Measurements from ENCODE around the gene HOXD10. TPM values are rescaled to one million over a fixed set of nuclear protein-coding genes. Genes with fewer than 3 reads are reported as not detected.

Gene HOXD10
- total and polyA plus RNA-seq, 2 of the 13 experiments (the other 11 are each of a cell fraction or from before 2014, with no cell fraction given), result not detected

GRCh38 chr2:176157499-176158185 lies 41.1 kb downstream of the HOXD10 start:
- in situ Hi-C loops (cut with HindIII; ENCODE audit: extremely low pct_ligation_motif_present, low pct_unique_long_range_greater_than_20kb) (no loop called here), intact Hi-C loops (cut with micrococcal nuclease; ENCODE audit: unreplicated experiment) (no loop called here)
- Histone ChIP-seq H3K9me3 (ENCODE audit: low read length) (no peaks in the 10 kb centered on the region), H2AFZ (ENCODE audit: low read length) (no peak overlapping the region), H3K4me1 (ENCODE audit: insufficient read depth, low read length) (peaks cover 47% of the 10 kb centered on the region), H3K36me3 (replicated peaks in 1 of 2; ENCODE audit: control insufficient read depth in 1 of 2, insufficient read depth in 2 of 2, low read length in 2 of 2) (no peaks in the 10 kb centered on the region), H3K4me2 (ENCODE audit: low read depth, low read length) (peak overlapping the region; percentile 8), H3K4me3 (replicated peaks in 1 of 3; ENCODE audit: insufficient read depth in 1 of 3, low read depth in 2 of 3, low read length in 3 of 3) (peak overlapping the region in 1 of 3 experiments; percentile 24; a peak in 2 of 6 replicates), H3K9ac (ENCODE audit: insufficient read depth, low read depth, low read length) (no peak overlapping the region), H3K27me3 (ENCODE audit: control insufficient read depth in 1 of 2, insufficient read depth in 2 of 2, low read length in 2 of 2) (peaks cover 12 to 95% of the 10 kb centered on the region in 2 experiments), H3K27ac (ENCODE audit: extremely low read length, insufficient read depth, low read length) (no peak overlapping the region), H3K79me2 (ENCODE audit: insufficient read depth, low read length) (no peaks in the 10 kb centered on the region), H4K20me1 (ENCODE audit: insufficient read depth, low read length) (no peaks in the 10 kb centered on the region)
- POLR2A ChIA-PET, result no interaction called here
- WGBS (ENCODE audit: low lambda C conversion rate), result 56% methylated on average over 43 of the region's 43 CpGs
- DNase-seq (ENCODE audit: low spot score), result no peak
- CTCF ChIA-PET (ENCODE audit: low intra/inter-chr PET ratio, low total read pairs), result no interaction called here
- FAIRE-seq, result no peak
- ATAC-seq, result no peak
- no TSS peak for BruUV-seq (replicated peaks)
- TF ChIP-seq ATF7 (IDR thresholded peaks at IDR 0.05), result no peak
- no peak for TF ChIP-seq ATF7 (CRISPR knock-in tag; IDR thresholded peaks at IDR 0.05)
- TF ChIP-seq, protein P1, sequence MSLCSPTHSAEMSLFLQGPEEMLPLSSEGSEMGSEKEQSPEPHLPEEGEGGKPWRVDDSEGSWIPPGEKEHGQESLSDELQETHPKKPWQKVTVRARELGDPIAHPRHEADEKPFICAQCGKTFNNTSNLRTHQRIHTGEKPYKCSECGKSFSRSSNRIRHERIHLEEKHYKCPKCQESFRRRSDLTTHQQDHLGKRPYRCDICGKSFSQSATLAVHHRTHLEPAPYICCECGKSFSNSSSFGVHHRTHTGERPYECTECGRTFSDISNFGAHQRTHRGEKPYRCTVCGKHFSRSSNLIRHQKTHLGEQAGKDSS (CRISPR knock-in tag; IDR thresholded peaks at IDR 0.05; ENCODE audit: borderline replicate concordance, low read depth), result no peak
- no peak for TF ChIP-seq BATF2 (CRISPR knock-in tag; IDR thresholded peaks at IDR 0.05)
- TF ChIP-seq ZBTB38 (CRISPR knock-in tag; IDR thresholded peaks at IDR 0.05), result peak; percentile 15; the same call in 1 of the 2 replicates
- TF ChIP-seq POLR2AphosphoS2 (IDR thresholded peaks at IDR 0.05; ENCODE audit: low read depth, low read length), result no peak
- no peak for TF ChIP-seq PRMT3 (CRISPR knock-in tag; IDR thresholded peaks at IDR 0.05; ENCODE audit: borderline replicate concordance, low read depth)
- TF ChIP-seq MAFG (CRISPR knock-in tag; IDR thresholded peaks at IDR 0.05), result no peak
- peak; percentile 54; the same call in 1 of the 2 replicates for TF ChIP-seq SALL1 (CRISPR knock-in tag; IDR thresholded peaks at IDR 0.05)
- TF ChIP-seq ZZZ3 (CRISPR knock-in tag; IDR thresholded peaks at IDR 0.05; ENCODE audit: borderline replicate concordance), result no peak
- TF ChIP-seq NCOR1 (IDR thresholded peaks at IDR 0.05; ENCODE audit: borderline replicate concordance, low read length), result no peak
- TF ChIP-seq ZNF598 (CRISPR knock-in tag; IDR thresholded peaks at IDR 0.05; ENCODE audit: borderline replicate concordance), result no peak
- TF ChIP-seq TAF15 (IDR thresholded peaks at IDR 0.05; ENCODE audit: low read depth, low read length, poor library complexity, severe bottlenecking), result no peak
- no peak for TF ChIP-seq HHEX (CRISPR knock-in tag; IDR thresholded peaks at IDR 0.05)
- TF ChIP-seq EZH2 (conservative IDR thresholded peaks at IDR 0.05; ENCODE audit: low read depth, low read length), result peak; percentile 94; the same call in 1 of the 2 replicates
- 0 out of 2 replicates have a peak, but pooled peaks have one; percentile 23 for TF ChIP-seq MAX (IDR thresholded peaks at IDR 0.05)
- TF ChIP-seq, protein P2, sequence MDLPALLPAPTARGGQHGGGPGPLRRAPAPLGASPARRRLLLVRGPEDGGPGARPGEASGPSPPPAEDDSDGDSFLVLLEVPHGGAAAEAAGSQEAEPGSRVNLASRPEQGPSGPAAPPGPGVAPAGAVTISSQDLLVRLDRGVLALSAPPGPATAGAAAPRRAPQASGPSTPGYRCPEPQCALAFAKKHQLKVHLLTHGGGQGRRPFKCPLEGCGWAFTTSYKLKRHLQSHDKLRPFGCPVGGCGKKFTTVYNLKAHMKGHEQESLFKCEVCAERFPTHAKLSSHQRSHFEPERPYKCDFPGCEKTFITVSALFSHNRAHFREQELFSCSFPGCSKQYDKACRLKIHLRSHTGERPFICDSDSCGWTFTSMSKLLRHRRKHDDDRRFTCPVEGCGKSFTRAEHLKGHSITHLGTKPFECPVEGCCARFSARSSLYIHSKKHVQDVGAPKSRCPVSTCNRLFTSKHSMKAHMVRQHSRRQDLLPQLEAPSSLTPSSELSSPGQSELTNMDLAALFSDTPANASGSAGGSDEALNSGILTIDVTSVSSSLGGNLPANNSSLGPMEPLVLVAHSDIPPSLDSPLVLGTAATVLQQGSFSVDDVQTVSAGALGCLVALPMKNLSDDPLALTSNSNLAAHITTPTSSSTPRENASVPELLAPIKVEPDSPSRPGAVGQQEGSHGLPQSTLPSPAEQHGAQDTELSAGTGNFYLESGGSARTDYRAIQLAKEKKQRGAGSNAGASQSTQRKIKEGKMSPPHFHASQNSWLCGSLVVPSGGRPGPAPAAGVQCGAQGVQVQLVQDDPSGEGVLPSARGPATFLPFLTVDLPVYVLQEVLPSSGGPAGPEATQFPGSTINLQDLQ (CRISPR knock-in tag; IDR thresholded peaks at IDR 0.05), result no peak
- TF ChIP-seq, protein P3, sequence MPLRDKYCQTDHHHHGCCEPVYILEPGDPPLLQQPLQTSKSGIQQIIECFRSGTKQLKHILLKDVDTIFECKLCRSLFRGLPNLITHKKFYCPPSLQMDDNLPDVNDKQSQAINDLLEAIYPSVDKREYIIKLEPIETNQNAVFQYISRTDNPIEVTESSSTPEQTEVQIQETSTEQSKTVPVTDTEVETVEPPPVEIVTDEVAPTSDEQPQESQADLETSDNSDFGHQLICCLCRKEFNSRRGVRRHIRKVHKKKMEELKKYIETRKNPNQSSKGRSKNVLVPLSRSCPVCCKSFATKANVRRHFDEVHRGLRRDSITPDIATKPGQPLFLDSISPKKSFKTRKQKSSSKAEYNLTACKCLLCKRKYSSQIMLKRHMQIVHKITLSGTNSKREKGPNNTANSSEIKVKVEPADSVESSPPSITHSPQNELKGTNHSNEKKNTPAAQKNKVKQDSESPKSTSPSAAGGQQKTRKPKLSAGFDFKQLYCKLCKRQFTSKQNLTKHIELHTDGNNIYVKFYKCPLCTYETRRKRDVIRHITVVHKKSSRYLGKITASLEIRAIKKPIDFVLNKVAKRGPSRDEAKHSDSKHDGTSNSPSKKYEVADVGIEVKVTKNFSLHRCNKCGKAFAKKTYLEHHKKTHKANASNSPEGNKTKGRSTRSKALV (CRISPR knock-in tag; IDR thresholded peaks at IDR 0.05), result no peak
- TF ChIP-seq NFE2 (CRISPR knock-in tag; IDR thresholded peaks at IDR 0.05), result no peak

All from HepG2 (cell line).